SK-N-SH (cell line): Measurements from ENCODE around the gene CFAP58.

ENCODE experiments used
- CTCF ChIP-seq: fragments of 200-600 bp; sonication (generic); IDR thresholded peaks from 2 replicates; pipeline ENCODE4 v1.6.1; 2017; ENCODE audit warnings: antibody characterized with exemption, mild to moderate bottlenecking, moderate library complexity
- EZH2phosphoT487 ChIP-seq: fragments of 200-600 bp; sonication (generic); IDR thresholded peaks from 2 replicates; pipeline ENCODE4 v1.6.1; 2017; ENCODE audit warnings: low read depth, mixed run types, mild to moderate bottlenecking, antibody characterized with exemption, moderate library complexity, borderline replicate concordance
- GABPA ChIP-seq: IDR thresholded peaks from 2 replicates; pipeline ENCODE4 v1.4.0; 2012; ENCODE audit warnings: low read depth, mild to moderate bottlenecking
- RCOR1 ChIP-seq: fragments of 150-350 bp; IDR thresholded peaks from 2 replicates; pipeline ENCODE4 v1.6.1; 2017; ENCODE audit warnings: antibody characterized with exemption, low read length

DNA sequence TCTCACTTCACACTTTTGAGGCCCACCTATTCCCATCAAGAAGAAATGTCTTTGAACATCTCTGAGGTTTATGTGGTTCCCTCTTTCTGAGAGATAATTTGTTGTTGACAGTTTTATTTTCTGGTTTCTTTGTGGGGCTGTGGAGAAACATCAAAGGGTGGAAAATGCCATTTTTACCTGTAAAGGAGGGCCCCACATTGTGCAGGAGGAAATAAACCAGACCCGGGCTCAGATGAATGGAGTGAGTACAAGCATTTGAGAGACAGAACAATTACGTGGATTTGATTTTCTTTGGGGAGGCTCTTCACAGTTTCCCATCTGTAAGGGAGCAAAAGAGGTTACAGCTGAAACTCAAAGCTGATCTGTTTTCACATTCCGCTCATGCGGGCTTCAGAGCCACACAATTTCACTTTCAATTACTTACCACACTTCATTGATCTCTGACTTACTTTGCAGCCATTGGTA is 45.2 kb upstream of the CFAP58 start:
- TF ChIP-seq EZH2phosphoT487 (no peak), RCOR1 (no peak), CTCF (no peak), GABPA (no peak)
